Measurements from ENCODE around the gene C16orf78.
A peak's percentile ranks its signal among the peaks of the same experiment; 100 is the strongest.
"Not testable (repeated sequence)": the region's sequence is repeated elsewhere in the genome, so short reads cannot be mapped to it uniquely, and the experiment has no call there.

The C16orf78 gene

DNA sequence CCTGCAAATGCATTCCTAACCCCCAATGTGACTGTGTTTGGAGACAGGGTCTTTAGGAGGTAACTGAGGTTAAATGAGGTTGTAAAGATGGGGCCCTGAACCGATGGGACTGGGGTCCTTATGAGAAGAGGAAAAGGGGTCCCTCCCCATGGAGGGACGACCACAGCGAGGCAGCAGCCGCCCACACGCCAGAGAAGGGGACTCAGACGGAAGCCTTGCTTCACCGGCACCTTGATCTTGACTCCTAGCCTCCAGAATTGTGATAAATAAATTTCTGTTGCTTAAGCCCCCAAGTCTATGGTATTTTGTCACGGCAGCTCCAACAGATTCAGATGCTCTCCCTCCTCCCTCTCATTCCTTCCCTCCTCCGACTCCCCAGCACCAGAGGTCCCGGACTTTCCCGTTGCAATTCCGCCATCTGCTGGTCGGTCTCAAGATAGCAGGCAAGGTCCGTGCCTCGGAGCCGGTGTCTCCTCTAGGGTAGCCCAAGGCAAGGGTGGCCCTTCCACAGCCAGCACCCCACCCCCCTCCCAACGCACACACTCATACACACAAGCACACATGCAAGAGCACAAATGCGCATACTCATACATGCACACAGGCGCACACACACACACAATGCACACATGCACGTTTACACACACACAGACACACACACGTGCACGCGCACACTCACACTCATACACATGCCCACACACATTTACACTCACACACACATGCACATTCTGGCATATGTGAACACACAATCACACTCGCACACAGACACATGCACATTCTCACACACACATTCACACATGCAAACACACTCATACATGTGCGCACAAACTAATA is 23.1 kb upstream of the C16orf78 start:
- peak; percentile 4 for DNase-seq

GRCh38 chr16:49351096-49351487 is 22.5 kb upstream of the C16orf78 start:
- no peak for DNase-seq

GRCh38 chr16:49352892-49353291 is 20.7 kb upstream of the C16orf78 start:
- no peak for DNase-seq

DNA sequence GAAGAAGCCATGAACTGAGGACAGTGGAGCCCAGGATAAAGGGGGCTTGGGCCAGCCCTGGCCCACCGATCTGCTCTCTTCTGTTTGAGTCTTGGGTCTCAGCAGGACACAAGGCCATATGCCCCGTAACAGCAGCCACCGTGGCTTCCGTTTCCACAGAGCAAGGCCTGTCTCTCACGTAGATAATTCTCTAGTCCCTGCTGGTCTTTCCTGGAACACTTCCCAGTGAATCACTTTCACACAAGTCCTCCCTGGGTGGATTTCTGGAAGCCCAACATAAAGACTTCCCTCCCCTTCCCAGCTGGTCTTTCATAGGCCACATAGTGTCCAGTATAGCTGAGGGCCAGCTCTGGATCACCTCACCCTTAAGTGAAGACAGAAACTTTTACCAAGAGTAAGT is 19.9 kb upstream of the C16orf78 start:
- DNase-seq = no peak

DNA sequence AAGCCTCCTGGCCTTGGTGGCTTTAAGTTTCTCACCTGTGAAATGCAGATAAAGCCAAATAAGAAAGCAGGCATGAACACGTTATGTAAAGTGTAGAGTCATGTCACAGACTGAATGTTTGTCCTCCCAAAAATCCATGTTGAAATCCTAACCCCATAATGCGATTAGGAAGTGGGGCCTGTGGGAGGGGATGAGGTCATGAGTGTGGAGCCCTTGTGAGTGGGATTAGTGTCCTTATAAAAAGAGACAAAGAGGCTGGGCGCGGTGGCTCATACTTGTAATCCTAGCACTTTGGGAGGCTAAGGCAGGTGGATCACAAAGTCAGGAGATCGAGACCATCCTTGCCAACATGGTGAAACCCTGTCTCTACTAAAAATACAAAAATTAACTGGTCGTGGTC is 19.5 kb upstream of the C16orf78 start:
- DNase-seq = no peak

DNA sequence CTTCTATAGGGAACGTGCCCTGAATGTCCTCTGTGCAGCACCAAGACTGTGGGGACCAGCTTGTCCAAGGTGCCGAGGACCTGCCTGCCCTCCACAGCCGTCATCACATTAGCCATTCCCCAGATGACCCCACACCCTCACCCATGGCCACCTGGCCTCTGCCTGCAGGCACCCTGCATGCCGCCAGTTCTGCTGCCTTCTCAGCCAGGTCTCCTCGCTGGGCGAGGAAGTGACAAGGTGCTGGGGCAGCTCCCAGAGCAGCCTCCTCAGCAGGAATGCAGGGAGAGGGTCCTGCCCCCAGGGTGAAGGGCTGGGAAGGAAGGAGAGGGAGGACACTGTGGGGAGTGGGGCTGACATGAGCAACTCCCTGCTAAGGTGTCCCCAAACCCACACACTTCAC is 18.6 kb upstream of the C16orf78 start:
- no peak for DNase-seq

- DNase-seq = no peak
Measured at GRCh38 chr16:49355933-49356665, 17.5 kb upstream of the C16orf78 start.

DNA sequence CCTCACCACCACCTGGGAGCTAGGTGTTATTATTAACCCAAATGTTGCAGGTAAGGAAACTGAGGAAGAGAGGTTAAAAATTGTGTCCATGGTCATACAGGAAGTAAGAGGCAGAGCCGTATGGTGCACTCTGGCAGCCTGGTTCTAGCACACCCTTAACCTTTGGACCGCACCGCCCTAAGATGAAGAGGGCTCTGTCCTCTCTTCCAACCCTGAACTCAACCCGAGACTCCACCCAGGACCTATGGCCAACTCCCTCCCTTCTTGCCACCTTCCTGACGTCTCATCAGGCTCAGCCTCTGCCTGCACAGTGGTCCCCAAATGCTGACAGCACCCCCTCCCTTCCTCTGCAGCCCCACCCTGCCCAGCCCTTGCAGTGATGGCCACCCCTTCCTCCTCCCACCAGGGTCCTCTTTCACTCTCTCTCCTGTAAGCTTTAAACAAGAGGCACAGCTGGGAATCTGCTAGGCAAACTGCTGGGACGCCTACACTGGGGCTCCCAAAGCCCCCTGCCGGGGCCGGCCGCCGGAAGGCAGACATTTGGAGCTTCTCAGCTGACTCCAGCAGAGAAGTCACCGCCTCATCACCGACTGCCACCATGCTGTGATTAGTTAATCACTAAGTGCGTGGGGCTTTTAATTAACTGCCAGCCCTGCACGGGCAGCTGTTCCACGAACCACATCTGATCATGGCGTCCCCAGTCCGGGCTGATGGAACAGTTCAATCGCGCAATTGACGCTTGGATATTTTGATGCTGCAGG is 16.7 kb upstream of the C16orf78 start:
- DNase-seq = no peak

DNA sequence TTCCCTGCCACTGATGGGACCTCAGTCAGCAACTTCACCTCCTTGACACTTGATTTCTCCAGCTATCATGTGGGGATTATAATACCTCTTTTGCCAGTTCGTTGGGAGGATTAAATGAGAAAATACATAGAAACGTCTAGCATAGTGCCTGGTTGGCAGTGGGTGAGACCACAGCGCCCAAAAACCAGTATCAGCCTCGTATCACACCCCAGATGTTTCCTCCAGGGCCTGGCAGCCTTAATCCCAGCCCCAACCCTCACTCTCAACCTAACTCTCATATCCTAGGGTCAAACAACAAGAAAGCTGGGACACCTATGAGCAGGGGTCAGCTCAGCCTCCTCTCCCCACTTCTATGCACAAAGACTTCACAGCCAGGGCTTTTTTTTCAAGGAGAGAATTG is 14.0 kb upstream of the C16orf78 start:
- no peak for DNase-seq

GRCh38 chr16:49361731-49362130 is 11.9 kb upstream of the C16orf78 start:
- DNase-seq = not testable (repeated sequence)

DNA sequence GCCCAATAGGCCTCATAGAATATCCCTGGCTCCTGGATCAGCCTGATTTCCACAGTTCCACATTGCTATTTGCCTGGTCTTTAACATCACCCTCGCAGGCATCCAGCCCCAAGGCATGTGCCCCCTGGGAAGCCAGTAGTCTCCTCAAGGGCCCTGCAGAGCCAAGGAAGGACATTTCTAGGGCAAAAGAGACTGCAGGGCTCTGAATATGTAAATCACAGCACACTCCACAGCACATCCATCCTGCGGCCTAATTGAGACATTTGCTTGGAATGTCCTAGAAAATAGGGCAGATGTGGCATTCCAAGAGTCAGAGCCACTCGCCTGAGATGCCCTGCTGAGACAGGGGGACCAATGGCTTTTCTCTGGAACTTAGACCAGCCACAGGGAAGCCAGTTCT is 11.4 kb upstream of the C16orf78 start:
- DNase-seq = no peak

DNA sequence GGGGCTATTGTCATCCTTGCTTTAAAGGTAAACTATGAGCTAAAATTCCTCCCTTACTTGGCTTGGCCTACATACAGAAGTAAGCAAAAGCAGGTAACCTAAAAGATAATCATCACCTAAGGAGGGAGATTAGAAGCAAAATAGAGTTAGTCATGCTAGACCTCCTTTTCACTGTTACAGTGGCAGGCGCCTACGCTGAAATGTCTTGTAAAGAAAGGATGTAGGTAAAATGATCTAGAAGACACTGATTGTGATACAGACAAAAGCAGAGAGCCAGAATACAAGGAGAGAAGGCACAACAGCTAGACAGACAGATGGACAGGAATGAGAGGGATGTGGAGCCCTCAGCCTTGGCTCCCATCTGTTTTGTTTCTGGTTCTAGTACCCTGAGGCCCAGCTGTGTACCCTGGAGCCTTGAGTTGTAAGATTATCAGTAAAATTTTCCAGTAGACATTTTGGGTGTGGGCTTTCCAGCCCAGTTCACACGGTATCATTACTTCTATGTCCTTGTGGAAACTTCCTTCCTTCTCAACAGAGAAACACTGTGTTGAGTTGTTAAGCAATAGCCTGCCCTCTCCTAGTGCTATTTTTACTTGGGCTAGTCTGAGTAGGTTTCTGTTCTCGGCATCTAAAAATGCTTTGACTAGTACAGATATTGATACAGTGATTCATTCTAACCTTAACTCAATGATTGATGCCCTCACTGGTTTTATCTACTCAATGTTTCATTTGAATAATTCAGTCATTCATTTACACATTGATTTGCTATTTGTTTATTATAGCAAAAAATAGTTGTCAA is 7.7 kb upstream of the C16orf78 start:
- no peak for DNase-seq

DNA sequence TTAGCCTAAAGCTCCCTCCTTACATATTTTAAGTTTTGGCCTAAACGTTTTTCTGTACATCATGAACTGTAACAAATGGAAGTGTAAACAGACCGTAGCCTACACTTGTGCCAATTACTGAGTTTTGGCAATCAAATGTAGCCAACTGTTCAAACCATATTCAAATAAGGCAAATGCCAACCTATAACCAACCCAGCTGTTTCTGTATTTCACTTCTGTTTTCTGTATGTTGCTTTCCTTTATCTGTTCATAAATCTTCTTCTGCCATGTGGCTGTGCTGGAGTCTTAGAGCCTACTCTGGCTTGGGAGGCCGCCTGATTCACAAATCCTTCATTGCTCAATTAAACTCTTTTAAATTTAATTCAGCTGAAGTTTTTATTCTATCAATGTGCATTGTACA is 6.9 kb upstream of the C16orf78 start:
- DNase-seq = no peak

DNA sequence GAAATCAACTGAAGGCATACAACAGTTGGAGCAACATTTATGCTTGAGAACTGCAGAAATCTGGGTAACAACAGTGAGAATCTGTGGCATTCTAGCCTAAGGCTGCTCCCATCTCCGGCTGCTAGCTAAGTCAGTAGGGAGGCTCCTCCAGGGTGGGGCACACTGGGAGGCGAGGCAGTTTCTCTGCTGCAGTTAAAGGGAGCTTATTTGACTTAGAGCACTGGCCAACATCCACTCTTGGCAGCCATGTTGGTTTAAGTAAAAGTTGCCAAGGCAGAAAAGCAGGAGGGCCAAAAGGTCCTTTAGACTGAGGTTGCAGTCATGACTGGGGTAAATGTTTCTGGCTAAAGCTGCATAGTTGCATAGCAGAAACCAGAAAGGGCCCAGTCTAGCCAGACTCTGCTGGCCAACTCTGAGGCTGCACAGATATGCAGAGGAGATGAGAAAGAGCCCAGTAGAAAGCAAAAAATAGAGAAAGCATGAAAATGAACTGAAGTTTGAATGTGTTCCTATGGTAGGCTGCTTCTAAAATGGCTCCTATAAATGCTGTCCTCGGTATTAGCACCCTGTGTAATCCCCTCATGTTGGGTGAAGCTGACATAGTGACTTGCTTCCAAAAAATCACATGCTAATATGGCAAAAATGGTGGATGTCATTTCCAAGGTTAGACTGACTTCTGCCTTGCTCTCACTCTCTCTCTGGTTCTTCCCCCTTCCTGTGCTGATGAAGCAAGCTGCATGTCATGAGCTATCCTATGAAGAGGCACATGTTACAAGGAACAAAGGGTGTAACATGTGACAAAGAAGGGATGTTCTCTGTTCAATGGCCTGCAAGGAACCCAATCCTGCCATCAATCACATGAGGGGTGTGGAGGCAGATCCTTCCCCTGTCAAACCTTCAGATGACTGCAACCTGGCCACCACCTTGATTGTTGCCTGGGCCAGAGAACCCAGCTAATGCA is 3.7 kb upstream of the C16orf78 start:
- no peak for DNase-seq

- DNase-seq = no peak
Measured at GRCh38 chr16:49376206-49376605, 2.6 kb downstream of the C16orf78 start.

DNA sequence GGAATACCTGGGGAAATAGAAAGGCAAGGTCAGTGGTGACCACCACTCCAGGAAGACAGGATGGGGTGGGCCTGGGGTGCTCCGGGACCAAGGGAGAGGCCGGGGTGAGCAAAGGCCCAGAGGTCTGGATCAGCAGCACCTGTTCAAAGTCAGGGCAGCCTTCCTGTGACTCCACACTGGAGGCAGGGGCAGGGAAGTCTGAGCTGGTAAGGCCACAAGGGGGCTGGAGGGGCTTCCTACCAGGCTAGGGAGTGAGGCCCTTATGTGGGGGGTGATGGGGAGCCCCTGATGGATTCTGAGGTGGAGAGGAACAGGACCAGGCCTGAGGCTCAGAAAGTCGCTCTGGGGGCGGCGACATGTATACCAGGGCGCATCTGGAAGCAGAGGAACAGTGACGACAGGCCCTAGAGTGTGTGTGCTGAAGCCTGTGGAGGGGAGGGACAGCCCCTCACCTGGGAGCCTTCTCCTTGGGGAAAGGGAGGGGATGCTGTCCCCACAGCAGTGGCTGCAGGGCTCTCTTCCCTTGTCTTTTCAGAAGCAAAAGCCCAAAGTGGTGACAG is 3.7 kb downstream of the C16orf78 start:
- DNase-seq = no peak

- DNase-seq = no peak
Measured at GRCh38 chr16:49378238-49378637, 4.6 kb downstream of the C16orf78 start.

GRCh38 chr16:49378816-49379215 is 5.2 kb downstream of the C16orf78 start:
- no peak for DNase-seq

GRCh38 chr16:49382916-49383315 is 9.3 kb downstream of the C16orf78 start:
- DNase-seq = no peak

DNA sequence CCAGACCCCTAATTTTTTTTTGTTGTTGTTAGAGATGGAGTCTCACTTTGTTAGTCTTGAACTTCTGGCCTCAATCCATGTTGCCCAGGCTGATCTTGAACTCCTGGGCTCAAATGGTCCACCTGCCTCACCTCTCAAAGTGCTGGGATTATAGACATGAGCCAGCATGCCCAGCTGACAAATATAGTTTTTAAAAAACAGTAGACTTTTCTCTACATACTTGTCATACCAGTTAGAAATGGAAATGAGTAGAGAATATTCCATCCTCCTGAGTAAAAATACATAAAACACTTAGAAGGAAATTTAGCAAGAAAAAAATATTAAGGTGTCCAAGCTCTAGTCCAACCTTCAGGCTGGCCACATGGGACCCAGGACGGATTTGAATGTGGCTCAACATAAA is 21.4 kb downstream of the C16orf78 start:
- no peak for DNase-seq

DNA sequence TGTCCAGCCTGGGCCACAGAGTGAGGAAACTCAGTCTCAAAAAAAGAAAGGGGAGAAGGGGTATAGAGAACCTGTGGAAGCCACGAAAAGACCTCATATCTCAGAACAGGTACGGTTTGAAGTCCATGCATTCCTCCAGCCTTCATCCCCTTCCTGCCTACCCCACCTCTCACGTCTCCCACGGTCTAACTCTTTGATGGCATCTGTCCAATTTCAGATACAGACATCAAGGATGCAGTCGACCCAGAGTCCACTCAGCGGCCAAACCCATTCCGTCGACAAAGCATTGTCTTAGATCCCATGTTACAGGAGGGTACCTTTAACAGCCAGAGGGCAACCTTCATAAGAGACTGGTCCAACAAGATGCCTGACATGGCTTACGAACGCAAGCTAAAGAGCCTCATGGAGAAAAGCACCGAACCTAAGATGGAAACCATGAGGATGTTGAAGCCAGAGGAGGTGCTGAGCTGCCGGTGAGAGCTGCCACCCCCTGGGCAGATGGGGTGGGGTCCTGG is 22.7 kb downstream of the C16orf78 start:
- DNase-seq = no peak
